H9 (cell line): ENCODE results near the gene CIPC. TPM values are rescaled to one million over a fixed set of nuclear protein-coding genes. Genes with fewer than 3 reads are reported as not detected.

Experiments
- DNase-seq: peaks from one replicate; pipeline ENCODE4 v3.0.0-alpha.2; 2017
- H2AFZ ChIP-seq: one replicate; pipeline ENCODE4 v1.6.1; 2013; ENCODE audit warnings: mild to moderate bottlenecking, low read length, control low read depth, moderate library complexity
- H2AK5ac ChIP-seq: 2 replicates; pipeline ENCODE4 v1.6.1; 2013; ENCODE audit warnings: low read length, control low read depth, mixed read lengths; ENCODE audit not compliant: insufficient read length
- H2BK120ac ChIP-seq: one replicate; pipeline ENCODE4 v1.6.1; 2013; ENCODE audit warnings: low read depth, mild to moderate bottlenecking, low read length, control low read depth, inconsistent platforms; ENCODE audit not compliant: poor library complexity, severe bottlenecking
- H2BK12ac ChIP-seq: 2 replicates; pipeline ENCODE4 v1.6.1; 2013; ENCODE audit warnings: low read length, control low read depth, mixed read lengths, low read depth; ENCODE audit not compliant: insufficient read length
- H2BK15ac ChIP-seq: 2 replicates; pipeline ENCODE4 v1.6.1; 2013; ENCODE audit warnings: low read depth, low read length, control low read depth
- H2BK20ac ChIP-seq: one replicate; pipeline ENCODE4 v1.6.1; 2013; ENCODE audit warnings: low read depth, mild to moderate bottlenecking, low read length, control low read depth, inconsistent platforms; ENCODE audit not compliant: poor library complexity, severe bottlenecking
- H2BK5ac ChIP-seq: 2 replicates; pipeline ENCODE4 v1.6.1; 2013; ENCODE audit warnings: low read length, control low read depth, mixed read lengths; ENCODE audit not compliant: insufficient read length
- H3K14ac ChIP-seq: 2 replicates; pipeline ENCODE4 v1.6.1; 2013; ENCODE audit warnings: low read length, control low read depth; ENCODE audit not compliant: insufficient read depth
- H3K18ac ChIP-seq: 2 replicates; pipeline ENCODE4 v1.6.1; 2013; ENCODE audit warnings: low read depth, mild to moderate bottlenecking, mixed read lengths, low read length, control low read depth; ENCODE audit not compliant: insufficient read length
- H3K23ac ChIP-seq: 2 replicates; pipeline ENCODE4 v1.6.1; 2013; ENCODE audit warnings: low read length, control low read depth, mixed read lengths, low read depth; ENCODE audit not compliant: insufficient read length
- H3K23me2 ChIP-seq: 2 replicates; pipeline ENCODE4 v1.6.1; 2013; ENCODE audit warnings: low read depth, mild to moderate bottlenecking, mixed read lengths, low read length, control low read depth; ENCODE audit not compliant: insufficient read length, poor library complexity, severe bottlenecking
- H3K27ac ChIP-seq: 2 replicates; pipeline ENCODE4 v1.5.1; 2013; ENCODE audit warnings: low read length, control low read depth, mixed read lengths, low read depth; ENCODE audit not compliant: insufficient read length
- H3K27me3 ChIP-seq: 2 replicates; pipeline ENCODE4 v1.6.1; 2013; ENCODE audit warnings: low read length, control low read depth, inconsistent platforms; ENCODE audit not compliant: insufficient read depth
- H3K4ac ChIP-seq: 2 replicates; pipeline ENCODE4 v1.6.1; 2013; ENCODE audit warnings: low read depth, mild to moderate bottlenecking, control low read depth, inconsistent platforms, low read length, moderate library complexity
- H3K4me1 ChIP-seq: 2 replicates; pipeline ENCODE4 v1.6.1; 2013; ENCODE audit warnings: low read length, control low read depth, inconsistent platforms; ENCODE audit not compliant: insufficient read depth
- H3K4me2 ChIP-seq: 2 replicates; pipeline ENCODE4 v1.6.1; 2013; ENCODE audit warnings: low read length, control low read depth, mixed read lengths; ENCODE audit not compliant: insufficient read length, insufficient read depth
- H3K56ac ChIP-seq: 2 replicates; pipeline ENCODE4 v1.6.1; 2013; ENCODE audit warnings: low read depth, mild to moderate bottlenecking, mixed read lengths, low read length, control low read depth; ENCODE audit not compliant: insufficient read length
- H3K79me1 ChIP-seq: 2 replicates; pipeline ENCODE4 v1.6.1; 2013; ENCODE audit warnings: low read depth, mild to moderate bottlenecking, moderate library complexity, low read length, control low read depth, inconsistent platforms; ENCODE audit not compliant: insufficient read depth, poor library complexity, severe bottlenecking
- H3K79me2 ChIP-seq: 2 replicates; pipeline ENCODE4 v1.6.1; 2013; ENCODE audit warnings: low read length, control low read depth, inconsistent platforms; ENCODE audit not compliant: insufficient read depth
- H3K9ac ChIP-seq: 2 replicates; pipeline ENCODE4 v1.6.1; 2013; ENCODE audit warnings: low read length, control low read depth, mixed read lengths; ENCODE audit not compliant: insufficient read length; ENCODE audit errors: extremely low read depth
- H3K9me3 ChIP-seq: one replicate; pipeline ENCODE4 v1.6.1; 2013; ENCODE audit warnings: low read depth, low read length, inconsistent platforms; ENCODE audit not compliant: control insufficient read depth
- H3T11ph ChIP-seq: one replicate; pipeline ENCODE4 v1.6.1; 2013; ENCODE audit warnings: mild to moderate bottlenecking, low read length, control low read depth, inconsistent platforms
- H4K20me1 ChIP-seq: one replicate; pipeline ENCODE4 v1.6.1; 2013; ENCODE audit not compliant: control insufficient read depth, insufficient read length, insufficient read depth
- H4K5ac ChIP-seq: 2 replicates; pipeline ENCODE4 v1.6.1; 2013; ENCODE audit warnings: low read depth, mild to moderate bottlenecking, mixed read lengths, low read length, control low read depth; ENCODE audit not compliant: insufficient read length
- H4K8ac ChIP-seq: replicated peaks from 2 replicates; pipeline ENCODE4 v1.6.1; 2013; ENCODE audit warnings: low read length, control low read depth, mixed read lengths, low read depth; ENCODE audit not compliant: insufficient read length
- H4K91ac ChIP-seq: 2 replicates; pipeline ENCODE4 v1.6.1; 2013; ENCODE audit warnings: low read depth, mild to moderate bottlenecking, moderate library complexity, mixed read lengths, low read length, control low read depth; ENCODE audit not compliant: insufficient read length
- H3K27ac Mint-ChIP-seq, 3 experiments: 2 replicates in 2 of 3; 3 replicates in 1 of 3; pipeline ENCODE4 v1.8.0; 2020 to 2021; ENCODE audit warnings: mixed read lengths in 3 of 3, mild to moderate bottlenecking in 1 of 3, moderate library complexity in 1 of 3
- H3K27me3 Mint-ChIP-seq: 2 replicates; pipeline ENCODE4 v1.8.0; 2021; ENCODE audit warnings: low read depth, mild to moderate bottlenecking, moderate library complexity, mixed read lengths
- H3K36me3 Mint-ChIP-seq, 3 experiments: 2 replicates in 2 of 3; 3 replicates in 1 of 3; pipeline ENCODE4 v1.8.0; 2020 to 2021; ENCODE audit warnings: low read depth in 3 of 3, mixed read lengths in 3 of 3; ENCODE audit not compliant: insufficient read depth in 1 of 3
- H3K4me1 Mint-ChIP-seq, 2 experiments: 2 replicates each; pipeline ENCODE4 v1.8.0; 2020; ENCODE audit warnings: mixed read lengths in 2 of 2
- H3K4me3 Mint-ChIP-seq, 2 experiments: 2 replicates in 1 of 2; 3 replicates in 1 of 2; pipeline ENCODE4 v1.8.0; 2020 to 2021; ENCODE audit warnings: mild to moderate bottlenecking in 2 of 2, mixed read lengths in 2 of 2, moderate library complexity in 1 of 2
- H3K9me3 Mint-ChIP-seq, 2 experiments: 2 replicates in 1 of 2; 3 replicates in 1 of 2; pipeline ENCODE4 v1.8.0; 2020; ENCODE audit warnings: mild to moderate bottlenecking in 2 of 2, mixed read lengths in 2 of 2, moderate library complexity in 1 of 2
- CTCF ChIP-seq: fragments of 200-600 bp; sonication (generic); conservative IDR thresholded peaks from 3 replicates; pipeline ENCODE4 v1.8.0; 2021; ENCODE audit warnings: antibody characterized with exemption, mild to moderate bottlenecking
- WGBS: extraction: QIAGEN DNeasy Blood & Tissue Kit; methylation state at CpG from one replicate; pipeline ENCODE4 v1.1.7; 2013; ENCODE audit warnings: missing lambda C conversion rate, low lambda C conversion rate, mixed read lengths; ENCODE audit not compliant: insufficient read length; ENCODE audit errors: extremely low coverage; 5-methylcytosine and 5-hydroxymethylcytosine counted together
- total RNA-seq: library from RNA; stranded (reverse); gene quantifications from 2 replicates; pipeline ENCODE4 v1.2.1, GENCODE V29; 2021

Gene CIPC
- total RNA-seq, 1 experiment from 2014 or later = 23.4 TPM

GRCh38 chr14:77067632-77068516, 30.2 kb upstream of the CIPC start:
- Histone ChIP-seq H3K4ac (no peak overlapping the region), H3K56ac (no peak overlapping the region), H2BK120ac (no peak overlapping the region), H4K5ac (no peak overlapping the region), H3K9ac (no peak overlapping the region), H2BK20ac (no peak overlapping the region), H3T11ph (no peak overlapping the region), H3K27ac (no peak overlapping the region), H3K23me2 (no peaks in the 10 kb centered on the region), H2AK5ac (no peak overlapping the region), H3K9me3 (no peaks in the 10 kb centered on the region), H3K14ac (no peak overlapping the region; the same call in 1 of the 2 replicates), H3K4me1 (peaks cover 3% of the 10 kb centered on the region; the same call in 1 of the 2 replicates), H3K79me2 (no peaks in the 10 kb centered on the region), H3K18ac (peak overlapping the region; percentile 69), H4K8ac (no peak overlapping the region), H4K91ac (no peak overlapping the region), H3K79me1 (no peaks in the 10 kb centered on the region), H4K20me1 (no peaks in the 10 kb centered on the region), H3K23ac (no peak overlapping the region), H3K4me2 (no peak overlapping the region), H2BK5ac (no peak overlapping the region), H2AFZ (no peak overlapping the region), H2BK15ac (peak overlapping the region; percentile 39; the same call in 1 of the 2 replicates), H2BK12ac (no peak overlapping the region), H3K27me3 (no peaks in the 10 kb centered on the region)
- Mint-ChIP-seq H3K9me3 (no peaks in the 10 kb centered on the region), H3K4me1 (peaks cover 20 to 28% of the 10 kb centered on the region in 2 experiments), H3K36me3 (no peaks in the 10 kb centered on the region), H3K27me3 (peaks cover 1% of the 10 kb centered on the region; the same call in 1 of the 2 replicates), H3K4me3 (no peak overlapping the region; a peak in 1 of 5 replicates), H3K27ac (no peak overlapping the region)
- no CpG with 5 or more reads among the region's 11 CpGs for WGBS
- peak; percentile 94 for TF ChIP-seq CTCF
- DNase-seq = peak; percentile 85
